ENCODE results near the gene ADAMTSL3. TPM values are rescaled to one million over a fixed set of nuclear protein-coding genes. Genes with fewer than 3 reads are reported as not detected.
"Not testable (repeated sequence)": the region's sequence is repeated elsewhere in the genome, so short reads cannot be mapped to it uniquely, and the experiment has no call there.

The ADAMTSL3 gene
- total RNA-seq, 1 donor from 2014 or later = 6.0 TPM

- no peak for DNase-seq
Measured at GRCh38 chr15:83928878-83929418, 275.0 kb downstream of the ADAMTSL3 start.

- DNase-seq = no peak
Measured at GRCh38 chr15:83929619-83930018, 275.7 kb downstream of the ADAMTSL3 start.

- no peak for DNase-seq
Measured at GRCh38 chr15:83930392-83931212, 276.7 kb downstream of the ADAMTSL3 start.

DNA sequence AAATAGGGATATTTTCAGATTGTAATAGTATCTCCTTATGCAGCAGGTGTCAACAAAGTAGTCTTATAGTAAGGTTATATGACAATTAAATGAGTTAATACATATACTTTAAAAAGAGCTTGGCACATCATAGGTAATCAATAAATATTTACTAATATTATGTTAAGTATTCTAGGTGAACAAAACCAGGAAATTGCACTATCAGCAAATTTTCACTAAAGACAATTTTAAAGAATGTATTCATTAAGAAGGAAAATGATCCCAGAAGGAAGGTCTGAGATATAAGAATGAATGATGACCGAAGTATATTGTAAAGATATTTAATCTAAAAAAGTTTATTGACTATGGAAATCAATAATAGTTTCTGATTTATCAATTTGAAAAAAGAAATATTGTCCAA, 281.9 kb downstream of the ADAMTSL3 start:
- DNase-seq = no peak

- DNase-seq = no peak
Measured at GRCh38 chr15:83940136-83940535, 286.2 kb downstream of the ADAMTSL3 start.

- DNase-seq = no peak
Measured at GRCh38 chr15:83943043-83943442, 289.1 kb downstream of the ADAMTSL3 start.

DNA sequence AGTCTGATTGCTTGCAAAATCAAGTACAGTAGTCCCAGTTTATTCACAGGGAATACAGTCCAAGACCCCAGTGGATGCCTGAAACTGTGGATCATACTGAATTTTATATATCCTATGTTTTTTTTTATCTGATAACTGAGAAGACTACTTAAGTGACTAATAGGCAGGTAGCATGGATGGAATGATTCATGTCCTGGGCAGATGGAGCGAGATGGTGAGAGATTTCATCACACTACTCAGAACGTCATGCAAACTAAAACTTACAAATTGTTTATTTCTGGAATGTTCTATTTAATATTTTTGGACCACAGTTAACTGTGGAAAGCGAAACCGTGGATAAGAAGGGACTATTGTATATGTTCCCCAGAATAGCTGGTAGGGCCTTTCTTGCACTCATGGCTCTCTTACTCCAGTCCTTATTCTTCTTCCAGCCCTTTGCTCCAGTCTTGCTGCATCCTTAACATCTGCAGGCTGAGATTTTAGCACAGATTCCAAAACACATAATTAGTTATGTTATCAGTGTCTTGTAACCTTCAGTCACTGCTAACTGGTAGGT, 290.0 kb downstream of the ADAMTSL3 start:
- DNase-seq = no peak

DNA sequence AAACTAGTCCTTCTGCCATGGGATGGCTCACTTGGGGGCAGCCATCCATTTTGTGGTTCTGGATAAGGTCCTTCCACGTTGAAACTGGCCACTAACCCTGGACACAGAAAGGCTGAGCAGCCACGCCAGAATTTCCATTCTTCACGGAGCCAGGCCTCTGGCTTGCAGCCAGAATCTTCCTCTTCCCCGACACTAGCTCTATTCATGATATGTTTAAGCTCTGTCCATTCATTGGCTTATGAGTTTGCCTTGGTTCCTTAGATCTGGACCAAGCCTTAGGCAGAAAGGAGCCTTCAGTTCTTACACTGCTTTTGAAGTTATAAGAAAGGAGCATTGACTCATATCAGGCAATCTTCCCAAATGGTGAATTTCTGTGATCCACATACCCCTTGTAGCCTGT, 293.2 kb downstream of the ADAMTSL3 start:
- no peak for DNase-seq

DNA sequence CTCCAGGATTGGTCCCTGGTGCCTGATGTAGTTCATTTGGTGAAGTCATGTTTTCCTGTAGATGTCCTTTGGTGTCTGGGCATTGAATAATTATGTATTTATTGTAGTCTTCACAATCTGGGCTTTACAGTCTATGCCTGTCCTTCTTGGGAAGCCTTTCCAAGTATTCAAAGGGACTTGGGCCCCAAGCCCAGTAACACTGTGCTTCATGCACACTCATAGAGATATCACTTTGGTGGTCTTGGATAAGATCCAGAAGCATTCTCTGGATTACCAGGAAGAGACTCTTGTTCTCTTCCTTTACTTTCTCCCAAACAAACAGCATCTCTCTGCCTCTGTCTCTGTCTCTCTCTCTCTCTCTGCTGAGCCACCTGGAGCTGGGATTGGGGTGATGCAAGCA, 300.6 kb downstream of the ADAMTSL3 start:
- DNase-seq = no peak

GRCh38 chr15:83955806-83956265, 301.9 kb downstream of the ADAMTSL3 start:
- DNase-seq = no peak

- DNase-seq = no peak
Measured at GRCh38 chr15:83956887-83957286, 303.0 kb downstream of the ADAMTSL3 start.

- DNase-seq = no peak
Measured at GRCh38 chr15:83959477-83959876, 305.6 kb downstream of the ADAMTSL3 start.

DNA sequence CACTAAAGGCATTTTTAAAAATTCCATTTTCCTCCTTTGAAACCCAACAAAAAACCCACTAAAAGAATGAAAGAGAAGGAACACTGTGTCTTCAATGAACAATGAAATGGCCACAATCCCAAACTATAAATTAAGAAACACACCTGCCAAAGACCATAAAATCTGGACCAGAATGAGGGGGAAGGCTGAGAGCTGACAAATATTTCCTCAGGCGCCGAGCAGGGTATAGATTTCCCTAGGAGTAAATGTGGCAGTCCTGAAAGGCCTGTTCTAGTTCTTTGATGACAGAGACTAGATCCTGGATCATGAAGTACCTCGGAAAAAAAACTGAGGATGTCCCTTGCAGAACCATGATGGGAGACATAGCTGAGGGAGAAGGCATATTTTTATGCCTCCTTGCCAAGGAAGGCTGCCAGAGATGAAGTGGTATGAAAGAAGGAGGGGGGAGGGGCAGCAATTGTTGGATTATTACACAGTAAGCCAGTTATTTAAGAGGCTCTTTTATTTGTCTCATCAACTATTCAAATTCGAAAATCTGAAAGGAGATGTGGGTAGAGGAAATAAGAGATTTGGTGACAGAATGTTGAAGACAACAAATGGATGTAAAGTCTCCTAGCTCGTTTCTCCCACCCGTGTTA, 306.4 kb downstream of the ADAMTSL3 start:
- no peak for DNase-seq

- no peak for DNase-seq
Measured at GRCh38 chr15:83961311-83961710, 307.4 kb downstream of the ADAMTSL3 start.

DNA sequence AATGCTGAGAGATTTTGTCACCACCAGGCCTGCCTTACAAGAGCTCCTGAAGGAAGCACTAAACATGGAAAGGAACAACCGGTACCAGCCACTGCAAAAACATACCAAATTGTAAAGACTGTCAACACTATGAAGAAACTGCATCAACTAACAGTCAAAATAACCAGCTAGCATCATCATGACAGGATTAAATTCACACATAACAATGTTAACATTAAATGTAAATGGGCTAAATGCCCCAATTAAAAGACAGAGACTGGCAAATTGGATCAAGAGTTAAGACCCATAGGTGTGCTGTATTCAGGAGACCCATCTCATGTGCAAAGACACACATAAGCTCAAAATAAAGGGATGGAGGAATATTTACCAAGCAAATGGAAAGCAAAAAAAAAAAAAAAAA, 311.0 kb downstream of the ADAMTSL3 start:
- DNase-seq = not testable (repeated sequence)

DNA sequence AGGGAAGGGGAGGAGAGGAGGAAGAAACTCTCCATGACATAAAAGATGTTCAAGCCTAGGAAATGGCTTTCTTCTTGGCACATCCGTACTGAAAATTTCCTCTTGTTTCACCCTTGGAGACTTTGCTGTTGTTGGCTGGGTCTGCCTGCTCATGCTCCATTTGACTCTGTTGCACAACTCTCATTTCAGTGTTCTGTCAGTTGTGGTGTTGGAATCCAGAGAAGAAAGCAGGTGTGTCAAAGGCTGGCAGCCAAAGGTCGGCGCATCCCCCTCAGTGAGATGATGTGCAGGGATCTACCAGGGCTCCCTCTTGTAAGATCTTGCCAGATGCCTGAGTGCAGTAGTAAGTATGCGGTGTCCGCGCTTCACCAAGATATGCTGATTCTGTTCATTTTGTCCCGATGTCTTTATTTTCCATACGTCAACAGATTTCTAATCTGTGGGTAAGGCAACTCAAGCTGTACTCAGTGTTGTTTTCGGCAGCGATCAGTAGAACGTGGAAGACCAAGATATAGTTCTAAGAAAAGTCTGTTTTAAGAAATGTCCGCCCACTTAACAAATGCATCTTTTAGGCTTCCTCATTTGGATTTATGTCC, 316.5 kb downstream of the ADAMTSL3 start:
- DNase-seq = no peak

GRCh38 chr15:83971992-83972391, 318.1 kb downstream of the ADAMTSL3 start:
- no peak for DNase-seq

DNA sequence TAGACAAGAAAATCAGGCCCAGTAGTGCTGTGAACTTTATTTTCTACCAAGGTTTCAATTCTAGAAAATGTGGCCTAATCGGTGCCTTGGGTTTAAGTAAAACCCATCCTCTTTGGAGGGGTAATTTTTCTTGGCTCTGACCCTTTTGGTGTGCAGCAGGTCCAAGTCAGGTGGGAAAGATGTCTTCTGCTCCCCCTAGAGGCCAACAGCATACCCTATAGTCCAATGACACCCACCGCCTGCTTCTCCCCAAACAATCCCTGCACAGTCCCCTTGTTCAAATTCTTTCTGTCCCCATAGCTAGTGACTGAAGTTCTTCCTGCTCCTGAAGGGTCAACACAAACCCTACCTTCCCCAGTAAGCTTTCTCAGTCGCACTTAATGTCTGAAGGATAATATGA, 319.9 kb downstream of the ADAMTSL3 start:
- no peak for DNase-seq

- no peak for DNase-seq
Measured at GRCh38 chr15:83977992-83978391, 324.1 kb downstream of the ADAMTSL3 start.

GRCh38 chr15:83978588-83978987, 324.7 kb downstream of the ADAMTSL3 start:
- DNase-seq = no peak

DNA sequence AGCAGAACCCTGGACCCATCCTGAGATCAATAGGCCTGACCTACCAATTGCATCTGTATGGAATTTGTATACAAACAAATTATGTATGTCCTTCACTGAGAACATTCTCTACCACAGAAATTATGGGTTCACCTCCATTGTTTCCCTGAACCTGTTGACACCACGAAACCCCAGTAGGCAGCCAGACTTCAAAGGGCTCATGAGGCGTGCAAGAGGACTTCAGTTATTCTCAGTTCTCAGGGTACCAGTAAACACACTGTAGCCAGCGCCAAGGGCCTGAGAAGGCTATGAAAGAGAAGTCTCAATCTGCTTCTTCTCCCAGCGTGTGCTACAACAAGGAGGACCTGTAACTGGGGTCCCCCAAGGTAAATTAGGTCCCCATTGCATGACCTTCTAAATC, 326.7 kb downstream of the ADAMTSL3 start:
- no peak for DNase-seq

GRCh38 chr15:83982748-83983147, 328.8 kb downstream of the ADAMTSL3 start:
- no peak for DNase-seq

Data from dermis blood vessel endothelial cell (primary cell).